GM12891 (cell line): ENCODE measurements around the gene MYO6.

Experiments used
- PAX5 ChIP-seq: IDR thresholded peaks from 2 replicates; pipeline ENCODE4 v1.6.1; 2011; ENCODE audit warnings: low read length, moderate library complexity, mild to moderate bottlenecking; ENCODE audit not compliant: insufficient read depth, severe bottlenecking
- POLR2A ChIP-seq: IDR thresholded peaks from 2 replicates; pipeline ENCODE4 v1.6.1; 2011; ENCODE audit warnings: low read depth, low read length, control low read depth
- POLR2AphosphoS5 ChIP-seq: IDR thresholded peaks from 2 replicates; pipeline ENCODE4 v1.6.1; 2011; ENCODE audit warnings: low read depth, low read length, control low read depth
- POU2F2 ChIP-seq: IDR thresholded peaks from 2 replicates; pipeline ENCODE4 v1.6.1; 2011; ENCODE audit warnings: low read depth, mild to moderate bottlenecking, control low read depth, low read length, moderate library complexity
- SPI1 ChIP-seq: IDR thresholded peaks from 2 replicates; pipeline ENCODE4 v1.6.1; 2011; ENCODE audit warnings: low read depth, low read length, control low read depth
- TAF1 ChIP-seq: IDR thresholded peaks from 2 replicates; pipeline ENCODE4 v1.6.1; 2011; ENCODE audit warnings: low read depth, low read length, control low read depth

DNA sequence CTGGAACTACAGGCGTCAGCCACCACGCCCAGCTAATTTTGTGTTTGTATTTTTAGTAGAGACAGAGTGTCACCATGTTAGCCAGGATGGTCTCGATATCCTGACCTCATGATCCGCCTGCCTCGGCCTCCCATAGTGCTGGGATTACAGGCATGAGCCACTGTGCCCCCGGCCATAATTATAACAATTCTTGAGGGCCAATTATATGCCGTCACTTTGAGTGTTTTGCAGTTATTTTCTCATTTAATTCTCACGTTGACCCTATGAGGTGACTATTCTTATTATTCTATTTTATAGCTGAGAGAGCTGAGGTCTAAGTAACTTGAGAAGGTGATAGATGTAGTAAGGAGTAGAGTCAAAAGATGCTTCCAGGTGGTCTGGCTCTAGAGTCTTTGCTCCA, 13.0 kb downstream of the MYO6 start:
- TF ChIP-seq POLR2AphosphoS5 (no peak), SPI1 (no peak), POLR2A (no peak), TAF1 (no peak), PAX5 (no peak), POU2F2 (no peak)
